GM11168 (cell line): Measurements from ENCODE around the gene ACTG1.

Source experiments
- in situ Hi-C: fragments of 300-500 bp; cut with MboI; formaldehyde crosslinking; loops from one replicate; pipeline ENCODE4 v1.12.0; 2022; ENCODE audit warnings: low sequenced_read_pairs; ENCODE audit not compliant: unreplicated experiment

The ACTG1 gene

GRCh38 chr17:81518785-81519283, 6.2 kb upstream of the ACTG1 start:
- in situ Hi-C loops = no loop called here

GRCh38 chr17:81518113-81518784, 5.7 kb upstream of the ACTG1 start:
- in situ Hi-C loops = no loop called here

GRCh38 chr17:81517339-81518112, 4.9 kb upstream of the ACTG1 start:
- in situ Hi-C loops = no loop called here

GRCh38 chr17:81517009-81517338, 4.4 kb upstream of the ACTG1 start:
- in situ Hi-C loops = no loop called here

- in situ Hi-C loops = no loop called here
Measured at GRCh38 chr17:81516439-81516838, 3.8 kb upstream of the ACTG1 start.

- in situ Hi-C loops = no loop called here
Measured at GRCh38 chr17:81515530-81516041, 3.0 kb upstream of the ACTG1 start.

- in situ Hi-C loops = no loop called here
Measured at GRCh38 chr17:81514739-81515529, 2.3 kb upstream of the ACTG1 start.

GRCh38 chr17:81514489-81514738, 1.8 kb upstream of the ACTG1 start:
- in situ Hi-C loops = no loop called here

- in situ Hi-C loops = no loop called here
Measured at GRCh38 chr17:81513753-81514488, 1.3 kb upstream of the ACTG1 start.

- in situ Hi-C loops = no loop called here
Measured at GRCh38 chr17:81513372-81513752, 763 bp upstream of the ACTG1 start.

- in situ Hi-C loops = no loop called here
Measured at GRCh38 chr17:81511804-81512561, 616 bp downstream of the ACTG1 start.

GRCh38 chr17:81511554-81511803, 1.1 kb downstream of the ACTG1 start:
- in situ Hi-C loops = no loop called here

- in situ Hi-C loops = no loop called here
Measured at GRCh38 chr17:81510785-81511553, 1.6 kb downstream of the ACTG1 start.

GRCh38 chr17:81509972-81510784, 2.4 kb downstream of the ACTG1 start:
- in situ Hi-C loops = no loop called here

GRCh38 chr17:81509207-81509971, 3.2 kb downstream of the ACTG1 start:
- in situ Hi-C loops = no loop called here

- in situ Hi-C loops = no loop called here
Measured at GRCh38 chr17:81508639-81509206, 3.9 kb downstream of the ACTG1 start.

GRCh38 chr17:81503619-81504018, 9.0 kb downstream of the ACTG1 start:
- in situ Hi-C loops = no loop called here
